Astrocyte of the cerebellum (primary cell): Measurements from ENCODE around the gene FOXJ3.

Source experiments
- DNase-seq: peaks from one replicate; pipeline ENCODE4 v3.0.0-alpha.2; 2011; ENCODE audit warnings: low read depth
- H3K4me3 ChIP-seq: 2 replicates; pipeline ENCODE4 v1.5.1; 2011; ENCODE audit warnings: mild to moderate bottlenecking, low read depth, low read length, moderate library complexity
- in situ Hi-C: cut with HindIII; loops from 2 replicates; pipeline ENCODE4 v1.10.0; 2017; ENCODE audit warnings: low sequenced_read_pairs
- TF ChIP-seq, protein P1 (sequence below): IDR thresholded peaks from 2 replicates; pipeline ENCODE4 v1.5.1; 2012; ENCODE audit warnings: low read length, low read depth, moderate library complexity, mild to moderate bottlenecking; ENCODE audit errors: missing control alignments

FOXJ3 gene

DNA sequence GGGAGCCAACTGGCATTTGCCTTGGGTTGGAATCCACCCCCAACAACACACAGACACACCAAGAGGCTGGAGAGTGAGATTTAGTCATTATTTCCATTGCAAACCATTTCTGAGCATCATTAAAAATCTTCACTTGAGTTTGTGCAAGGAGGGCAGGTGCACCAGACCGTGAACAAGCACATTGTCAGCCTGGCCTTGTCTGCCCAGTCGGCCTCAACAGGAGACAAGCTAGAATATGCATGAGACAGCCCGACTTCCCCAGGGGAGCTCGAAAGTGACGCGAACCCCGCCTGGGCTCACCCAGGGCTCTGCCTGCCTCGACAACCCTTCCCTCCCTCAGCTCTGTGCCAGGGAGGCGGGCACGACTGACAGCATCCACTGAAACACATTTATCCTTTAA is 197.3 kb downstream of the FOXJ3 start:
- TF ChIP-seq, protein P1, sequence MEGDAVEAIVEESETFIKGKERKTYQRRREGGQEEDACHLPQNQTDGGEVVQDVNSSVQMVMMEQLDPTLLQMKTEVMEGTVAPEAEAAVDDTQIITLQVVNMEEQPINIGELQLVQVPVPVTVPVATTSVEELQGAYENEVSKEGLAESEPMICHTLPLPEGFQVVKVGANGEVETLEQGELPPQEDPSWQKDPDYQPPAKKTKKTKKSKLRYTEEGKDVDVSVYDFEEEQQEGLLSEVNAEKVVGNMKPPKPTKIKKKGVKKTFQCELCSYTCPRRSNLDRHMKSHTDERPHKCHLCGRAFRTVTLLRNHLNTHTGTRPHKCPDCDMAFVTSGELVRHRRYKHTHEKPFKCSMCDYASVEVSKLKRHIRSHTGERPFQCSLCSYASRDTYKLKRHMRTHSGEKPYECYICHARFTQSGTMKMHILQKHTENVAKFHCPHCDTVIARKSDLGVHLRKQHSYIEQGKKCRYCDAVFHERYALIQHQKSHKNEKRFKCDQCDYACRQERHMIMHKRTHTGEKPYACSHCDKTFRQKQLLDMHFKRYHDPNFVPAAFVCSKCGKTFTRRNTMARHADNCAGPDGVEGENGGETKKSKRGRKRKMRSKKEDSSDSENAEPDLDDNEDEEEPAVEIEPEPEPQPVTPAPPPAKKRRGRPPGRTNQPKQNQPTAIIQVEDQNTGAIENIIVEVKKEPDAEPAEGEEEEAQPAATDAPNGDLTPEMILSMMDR, result no peak
- no peak overlapping the region for H3K4me3 ChIP-seq
- in situ Hi-C loops, result no loop called here
- no peak for DNase-seq

DNA sequence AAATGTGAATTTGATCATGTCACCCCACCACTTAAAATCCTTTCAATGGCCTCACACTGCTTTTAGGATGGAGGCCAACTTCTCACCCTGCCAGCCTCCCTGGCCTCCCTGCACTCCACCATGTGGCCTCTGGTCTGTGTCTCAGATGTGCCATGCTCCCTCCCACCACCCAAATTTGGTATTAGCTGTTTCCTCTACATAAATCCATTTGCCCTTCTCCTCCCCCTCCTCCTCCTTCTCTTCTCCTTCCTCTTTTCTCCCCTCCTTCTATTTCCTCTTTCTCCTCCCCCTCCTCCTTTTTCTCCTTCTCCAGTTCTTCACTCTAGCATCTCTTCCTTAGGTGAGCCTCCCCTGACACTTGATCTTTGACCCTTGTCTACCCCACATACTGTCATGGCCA is 198.6 kb downstream of the FOXJ3 start:
- DNase-seq, result no peak
- in situ Hi-C loops, result no loop called here
- H3K4me3 ChIP-seq, result no peak overlapping the region
- TF ChIP-seq, protein P1, result no peak

DNA sequence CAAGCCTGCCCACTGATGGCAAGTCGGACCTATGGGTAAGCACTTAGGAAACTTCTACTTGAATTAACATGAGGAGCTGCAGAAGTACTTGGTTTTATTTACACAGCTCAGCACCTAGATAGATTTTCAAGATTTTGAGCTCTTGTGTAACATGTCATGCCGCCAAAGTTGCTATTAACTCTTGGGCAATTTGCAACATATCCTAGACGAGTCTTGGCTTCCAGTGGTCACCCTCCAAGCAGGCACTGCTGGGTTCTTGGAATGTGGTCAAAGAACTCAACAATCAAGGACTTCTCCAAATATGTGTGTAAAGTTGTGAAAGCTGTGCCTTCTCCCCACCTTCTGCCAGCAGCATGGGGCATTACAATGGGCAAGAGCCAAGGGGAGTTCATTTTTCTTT is 199.6 kb downstream of the FOXJ3 start:
- DNase-seq, result no peak
- H3K4me3 ChIP-seq, result no peak overlapping the region
- TF ChIP-seq, protein P1, result no peak
- in situ Hi-C loops, result no loop called here

DNA sequence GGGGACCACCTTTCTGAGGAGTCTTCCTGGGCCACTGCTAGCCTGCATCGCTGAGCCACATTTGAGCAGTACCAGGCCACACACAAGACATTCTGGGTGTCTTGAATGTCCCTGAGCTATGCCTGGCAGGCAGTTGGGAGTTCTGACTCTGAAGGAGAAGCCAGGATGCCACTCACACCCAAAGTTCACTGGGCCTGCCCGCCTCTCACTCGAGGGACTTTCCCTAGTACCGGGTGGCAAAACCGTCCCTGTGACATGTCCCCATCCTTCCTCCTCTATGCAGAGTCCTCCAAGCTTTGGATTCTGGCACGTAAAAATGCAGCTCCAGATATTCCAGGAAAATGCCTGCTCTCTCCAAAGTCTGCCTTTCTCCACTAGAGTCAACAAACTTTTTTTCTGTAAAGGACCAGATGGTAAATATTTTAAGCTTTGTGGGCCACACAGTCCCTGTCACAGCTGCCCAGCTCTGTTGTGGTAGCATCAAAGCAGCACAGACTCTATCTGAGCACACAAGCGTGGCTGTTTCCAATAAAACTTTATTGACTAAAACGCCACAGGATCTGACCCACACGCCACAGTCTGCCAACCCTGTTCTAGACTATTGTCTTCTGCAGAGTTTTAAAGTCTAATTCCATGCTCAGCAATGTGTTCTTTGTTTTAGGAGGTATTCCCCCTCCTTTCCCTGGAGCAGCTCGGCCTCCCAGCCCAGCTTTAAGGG is 201.1 kb downstream of the FOXJ3 start:
- in situ Hi-C loops, result no loop called here
- no peak for DNase-seq
- TF ChIP-seq, protein P1, result no peak

DNA sequence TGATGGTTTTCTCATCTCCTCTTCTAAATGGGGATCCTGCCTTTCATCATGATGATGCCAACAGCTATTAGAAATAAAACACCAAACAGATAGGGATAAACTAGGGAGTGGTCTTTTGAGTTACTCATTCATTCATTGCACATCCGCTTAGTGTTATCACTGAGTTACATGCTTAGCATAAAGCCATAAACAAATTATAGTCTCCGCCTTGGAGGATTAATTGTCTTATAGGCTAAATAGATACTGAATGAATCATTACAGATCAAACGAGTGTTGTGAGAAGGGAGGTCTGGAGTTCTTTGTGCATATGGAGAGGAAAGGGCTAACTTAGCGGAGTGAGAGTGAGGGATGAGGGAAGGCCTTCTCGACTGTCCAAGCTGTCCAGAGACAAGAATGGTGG is 201.6 kb downstream of the FOXJ3 start:
- DNase-seq, result no peak
- TF ChIP-seq, protein P1, result no peak
- no peak overlapping the region for H3K4me3 ChIP-seq
- in situ Hi-C loops, result no loop called here

More for the DNA sequence above, 201.1 kb downstream of the FOXJ3 start:
- H3K4me3 ChIP-seq, result no peak overlapping the region

DNA sequence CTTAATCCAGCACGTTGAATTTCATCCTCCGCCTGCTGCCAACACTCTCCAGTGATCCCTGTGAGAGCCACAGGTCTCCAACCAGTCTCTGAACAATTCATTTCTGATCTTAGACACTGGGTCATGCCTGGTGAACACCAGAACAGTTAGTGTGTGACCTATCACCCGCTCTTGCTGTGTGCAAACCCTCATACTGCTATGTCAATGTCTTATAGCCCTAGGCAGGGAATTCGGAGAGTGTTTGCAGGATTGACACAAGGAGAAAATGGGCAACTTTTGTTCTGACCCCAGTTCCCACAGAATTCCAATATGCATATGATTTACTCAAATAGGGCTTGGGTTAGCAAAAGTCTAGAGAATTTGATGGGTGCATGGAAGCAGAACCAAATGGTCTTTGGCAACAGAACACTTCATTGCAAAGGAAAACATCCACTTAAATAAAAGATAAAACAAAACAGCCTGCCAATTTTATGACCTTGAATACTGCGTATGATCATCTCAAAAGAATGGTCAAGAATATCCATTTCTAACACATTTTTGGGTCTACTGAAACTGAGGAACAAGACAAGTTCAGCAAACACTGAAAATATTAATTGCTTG is 204.9 kb downstream of the FOXJ3 start:
- in situ Hi-C loops, result no loop called here
- no peak overlapping the region for H3K4me3 ChIP-seq
- TF ChIP-seq, protein P1, result no peak
- no peak for DNase-seq
